SK-N-MC (cell line): ENCODE results near the gene ARHGEF7.

Experiments
- EZH2 ChIP-seq: fragments of 200-600 bp; sonication (generic); IDR thresholded peaks from one replicate; pipeline ENCODE4 v1.6.1; 2017; ENCODE audit warnings: antibody characterized with exemption
- POLR2AphosphoS5 ChIP-seq: IDR thresholded peaks from 2 replicates; pipeline ENCODE4 v1.6.1; 2012; ENCODE audit warnings: mild to moderate bottlenecking, low read depth, low read length, borderline replicate concordance

- TF ChIP-seq POLR2AphosphoS5 = no peak
- TF ChIP-seq EZH2 = no peak
Observed at GRCh38 chr13:111117289-111117688, 2.2 kb downstream of the ARHGEF7 start.
